Femur (tissue), 1 donor: ENCODE data around the gene VPS25.
"Not testable (repeated sequence)": the region's sequence is repeated elsewhere in the genome, so short reads cannot be mapped to it uniquely, and the experiment has no call there.

Experiments
- DNase-seq: peaks from one replicate; pipeline ENCODE4 v3.0.0-alpha.2; 2017

Gene VPS25

GRCh38 chr17:42769964-42770363 lies 3.3 kb upstream of the VPS25 start:
- not testable (repeated sequence) for DNase-seq

- DNase-seq: no peak
These were observed 332 bp upstream of the VPS25 start for GRCh38 chr17:42772945-42773289.

- DNase-seq: no peak
These were observed 957 bp downstream of the VPS25 start for GRCh38 chr17:42774066-42774745.

GRCh38 chr17:42775534-42776098 lies 2.4 kb downstream of the VPS25 start:
- DNase-seq: no peak

- DNase-seq: no peak
These were observed 5.3 kb downstream of the VPS25 start for GRCh38 chr17:42778570-42778969.

- DNase-seq: no peak
These were observed 6.2 kb downstream of the VPS25 start for GRCh38 chr17:42779304-42779935.

GRCh38 chr17:42779936-42780850 lies 6.9 kb downstream of the VPS25 start, which contains the start of gene WNK4:
Gene WNK4 (plus strand): TSS chr17:42780610. CDS start chr17:42780699, 89 bp downstream.
- DNase-seq: no peak

- DNase-seq: no peak
These were observed 7.8 kb downstream of the VPS25 start for GRCh38 chr17:42780851-42781638.

- no peak for DNase-seq
These were observed 8.5 kb downstream of the VPS25 start for GRCh38 chr17:42781639-42782165.

- peak; percentile 66 for DNase-seq
These were observed 9.2 kb downstream of the VPS25 start for GRCh38 chr17:42782166-42783061.

- DNase-seq: no peak
These were observed 10.0 kb downstream of the VPS25 start for GRCh38 chr17:42783062-42783790.

GRCh38 chr17:42783791-42784138 lies 10.5 kb downstream of the VPS25 start:
- DNase-seq: no peak

- no peak for DNase-seq
These were observed 11.2 kb downstream of the VPS25 start for GRCh38 chr17:42784409-42784808.

- DNase-seq: no peak
These were observed 11.8 kb downstream of the VPS25 start for GRCh38 chr17:42784811-42785592.

GRCh38 chr17:42787266-42787665 lies 14.0 kb downstream of the VPS25 start:
- no peak for DNase-seq

GRCh38 chr17:42791948-42792347 lies 18.7 kb downstream of the VPS25 start:
- no peak for DNase-seq

GRCh38 chr17:42792545-42792944 lies 19.3 kb downstream of the VPS25 start:
- DNase-seq: no peak

GRCh38 chr17:42795061-42795460 lies 21.8 kb downstream of the VPS25 start:
- DNase-seq: no peak

GRCh38 chr17:42795465-42795864 lies 22.2 kb downstream of the VPS25 start:
- no peak for DNase-seq
